Loucy (cell line): ENCODE results near the gene NFYA.

Experiments
- H2AFZ ChIP-seq: fragments of 200-600 bp; sonication (generic); 2 replicates; pipeline ENCODE4 v1.6.0; 2016; ENCODE audit warnings: antibody characterized with exemption, mild to moderate bottlenecking, low read length, moderate library complexity
- H3F3A ChIP-seq: fragments of 200-600 bp; 2 replicates; pipeline ENCODE4 v1.6.0; 2016; ENCODE audit warnings: antibody characterized with exemption, low read depth, mild to moderate bottlenecking
- H3K27me3 ChIP-seq: fragments of 200-600 bp; sonication (generic); 2 replicates; pipeline ENCODE4 v1.6.1; 2014; ENCODE audit warnings: low read length, mild to moderate bottlenecking; ENCODE audit not compliant: insufficient read depth, poor library complexity, severe bottlenecking
- H3K36me3 ChIP-seq: fragments of 200-600 bp; sonication (generic); 2 replicates; pipeline ENCODE4 v1.6.1; 2016; ENCODE audit warnings: low read length; ENCODE audit not compliant: insufficient read depth
- H3K4me1 ChIP-seq: fragments of 200-600 bp; sonication (generic); 2 replicates; pipeline ENCODE4 v1.5.1; 2014; ENCODE audit warnings: low read length, mild to moderate bottlenecking; ENCODE audit not compliant: insufficient read depth, poor library complexity, severe bottlenecking
- H3K4me2 ChIP-seq: fragments of 200-600 bp; sonication (generic); 2 replicates; pipeline ENCODE4 v1.6.0; 2014; ENCODE audit warnings: antibody characterized with exemption, low read length, low read depth, mild to moderate bottlenecking; ENCODE audit not compliant: poor library complexity, severe bottlenecking
- H3K4me3 ChIP-seq: fragments of 200-600 bp; sonication (generic); 2 replicates; pipeline ENCODE4 v1.5.1; 2014; ENCODE audit warnings: low read length, mild to moderate bottlenecking, mixed read lengths; ENCODE audit not compliant: poor library complexity, severe bottlenecking
- H3K79me2 ChIP-seq: fragments of 200-600 bp; sonication (generic); 2 replicates; pipeline ENCODE4 v1.6.1; 2014; ENCODE audit warnings: low read length; ENCODE audit not compliant: insufficient read depth
- H3K9ac ChIP-seq: fragments of 200-600 bp; sonication (generic); 2 replicates; pipeline ENCODE4 v1.6.0; 2014; ENCODE audit warnings: mild to moderate bottlenecking, low read depth, low read length, moderate library complexity; ENCODE audit not compliant: poor library complexity, severe bottlenecking
- H3K9me2 ChIP-seq: fragments of 200-600 bp; sonication (generic); replicated peaks from 2 replicates; pipeline ENCODE4 v1.6.1; 2016; ENCODE audit warnings: low read depth, low read length, mixed read lengths
- H3K9me3 ChIP-seq: fragments of 200-600 bp; sonication (generic); 2 replicates; pipeline ENCODE4 v1.6.1; 2014; ENCODE audit warnings: mild to moderate bottlenecking, antibody characterized with exemption, low read length, low read depth; ENCODE audit not compliant: insufficient read depth
- H4K20me1 ChIP-seq: fragments of 200-600 bp; sonication (generic); 2 replicates; pipeline ENCODE4 v1.6.0; 2014; ENCODE audit warnings: antibody characterized with exemption, low read length, mild to moderate bottlenecking; ENCODE audit not compliant: insufficient read depth, poor library complexity, severe bottlenecking
- CTCF ChIP-seq: fragments of 200-600 bp; sonication (generic); conservative IDR thresholded peaks from 2 replicates; pipeline ENCODE4 v1.5.1; 2014; ENCODE audit warnings: mild to moderate bottlenecking, antibody characterized with exemption, low read length
- EZH2phosphoT487 ChIP-seq: fragments of 200-600 bp; IDR thresholded peaks from 2 replicates; pipeline ENCODE4 v1.6.1; 2018; ENCODE audit warnings: antibody characterized with exemption, mild to moderate bottlenecking, moderate library complexity, borderline replicate concordance

NFYA gene

GRCh38 chr6:41072836-41073202, at the start of gene NFYA:
Gene NFYA, plus strand, starts transcription at chr6:41072974. Its CDS starts 6,116 bp downstream, at chr6:41079090.
- peaks cover 5% of the 10 kb centered on the region for H3K27me3 ChIP-seq
- H3K9me2 ChIP-seq: no peaks in the 10 kb centered on the region
- peak within 1 kb of the TSS; percentile 94 for H3K4me3 ChIP-seq
- H3K9me3 ChIP-seq: no peaks in the 10 kb centered on the region
- H2AFZ ChIP-seq: peak within 1 kb of the TSS; percentile 54
- peaks cover 72% of the 10 kb centered on the region for H3K4me1 ChIP-seq
- H3K9ac ChIP-seq: peak within 1 kb of the TSS; percentile 96
- peak within 1 kb of the TSS; percentile 100 for H3K4me2 ChIP-seq
- H3F3A ChIP-seq: peaks cover 9% of the 10 kb centered on the region
- peaks cover 68% of the 10 kb centered on the region for H3K79me2 ChIP-seq
- TF ChIP-seq CTCF: no peak
- TF ChIP-seq EZH2phosphoT487: no peak
- peaks cover 43% of the 10 kb centered on the region for H4K20me1 ChIP-seq
- H3K36me3 ChIP-seq: no peaks in the 10 kb centered on the region

- Histone ChIP-seq H3K4me1 (peaks cover 33% of the 10 kb centered on the region), H3K9ac (no peak overlapping the region), H2AFZ (no peak overlapping the region), H3K9me2 (no peaks in the 10 kb centered on the region), H4K20me1 (no peaks in the 10 kb centered on the region), H3K4me2 (no peak overlapping the region), H3K27me3 (no peaks in the 10 kb centered on the region), H3K4me3 (no peak overlapping the region), H3K79me2 (peaks cover 25% of the 10 kb centered on the region), H3F3A (no peaks in the 10 kb centered on the region), H3K9me3 (no peaks in the 10 kb centered on the region), H3K36me3 (no peaks in the 10 kb centered on the region)
- TF ChIP-seq CTCF (no peak), EZH2phosphoT487 (no peak)
Measured at GRCh38 chr6:41023114-41023513, 49.7 kb upstream of the NFYA start.

- Histone ChIP-seq H4K20me1 (no peaks in the 10 kb centered on the region), H3K9ac (peak overlapping the region; percentile 99), H3F3A (no peaks in the 10 kb centered on the region), H3K79me2 (peaks cover 25% of the 10 kb centered on the region), H3K4me2 (peak overlapping the region; percentile 80), H3K9me2 (no peaks in the 10 kb centered on the region), H3K36me3 (no peaks in the 10 kb centered on the region), H2AFZ (no peak overlapping the region), H3K9me3 (no peaks in the 10 kb centered on the region), H3K4me3 (peak overlapping the region; percentile 86), H3K27me3 (no peaks in the 10 kb centered on the region), H3K4me1 (peaks cover 41% of the 10 kb centered on the region)
- TF ChIP-seq EZH2phosphoT487: no peak
- TF ChIP-seq CTCF: no peak
Measured at GRCh38 chr6:41025966-41026530, 46.7 kb upstream of the NFYA start.
